ENCODE data around the gene BRD7. TPM values are rescaled to one million over a fixed set of nuclear protein-coding genes. Genes with fewer than 3 reads are reported as not detected.

The BRD7 gene
- total and polyA plus RNA-seq, 2 of the 13 experiments (the other 11 are each of a cell fraction or from before 2014, with no cell fraction given): 82.3 to 149 TPM

DNA sequence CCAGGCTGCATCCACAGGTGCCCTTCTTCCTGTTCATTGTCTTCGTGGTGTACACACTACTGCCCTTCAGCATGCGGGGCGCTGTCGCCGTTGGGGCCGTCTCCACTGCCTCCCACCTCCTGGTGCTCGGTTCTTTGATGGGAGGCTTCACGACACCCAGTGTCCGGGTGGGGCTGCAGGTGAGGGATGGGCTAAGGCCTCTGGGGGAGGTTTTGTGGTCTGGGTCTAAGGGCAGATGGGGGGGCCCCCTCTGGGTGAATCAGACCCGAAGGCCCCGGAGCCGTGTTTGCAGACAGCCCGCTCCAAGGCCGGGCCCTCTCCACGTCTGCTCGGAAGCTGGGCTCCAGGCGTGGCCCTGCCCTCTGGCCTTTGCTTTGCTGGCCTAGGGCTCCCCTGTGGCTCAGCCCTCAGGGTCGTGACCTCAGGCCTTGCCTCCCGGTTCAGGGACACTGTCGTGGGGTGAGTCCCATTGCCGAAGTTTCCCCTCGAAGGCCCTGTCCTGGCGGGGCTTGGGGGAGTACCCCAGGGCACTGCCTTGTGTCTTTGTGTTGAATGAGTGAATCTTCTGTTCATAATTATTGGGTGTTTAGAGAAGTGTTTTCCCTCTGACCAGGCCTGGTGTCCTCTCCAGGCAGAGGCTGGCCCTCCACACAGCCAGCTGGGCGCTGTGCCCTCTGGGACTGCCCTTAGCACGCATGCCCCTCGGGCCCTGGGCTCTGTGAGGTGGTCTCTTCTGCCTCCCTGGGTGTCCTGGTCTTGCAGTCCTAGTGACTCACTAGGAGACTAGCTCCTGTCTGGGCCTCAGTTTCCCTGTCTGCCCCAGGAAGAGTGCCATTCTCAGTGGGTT lies 76.8 kb downstream of the BRD7 start (continued):
- TF ChIP-seq ZNF34 (CRISPR knock-in tag; IDR thresholded peaks at IDR 0.05; ENCODE audit: borderline replicate concordance) (no peak), KDM1A (CRISPR knock-in tag; IDR thresholded peaks at IDR 0.05) (peak; percentile 52; the same call in 1 of the 2 replicates), XBP1 (CRISPR knock-in tag; IDR thresholded peaks at IDR 0.05) (no peak)

DNA sequence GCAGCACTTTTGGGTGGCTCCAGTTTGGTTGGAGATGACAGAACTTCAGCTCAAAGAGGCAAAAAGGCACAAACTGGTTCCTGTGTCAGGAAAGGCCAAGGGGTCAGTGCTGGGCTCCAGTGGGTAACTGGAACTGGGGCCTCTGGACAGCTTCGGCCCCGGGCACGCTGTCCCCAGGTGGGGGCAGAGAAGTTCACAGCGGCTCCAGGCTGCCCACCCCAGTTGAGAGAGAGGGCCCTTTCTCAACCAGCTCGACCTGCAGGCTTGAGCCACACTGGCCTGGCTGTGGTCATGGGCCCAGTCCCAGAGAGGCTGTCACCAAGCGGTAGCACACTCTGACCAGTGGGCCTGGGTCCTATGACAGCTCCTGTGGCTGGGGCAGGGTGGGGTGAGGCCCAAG lies 77.9 kb downstream of the BRD7 start:
- no peaks in the 10 kb centered on the region for H3K79me2 ChIP-seq (ENCODE audit: insufficient read depth, low read length)
- H4K20me1 ChIP-seq (ENCODE audit: insufficient read depth, low read length): no peaks in the 10 kb centered on the region
- no peak overlapping the region for H3K27ac ChIP-seq (ENCODE audit: extremely low read length, insufficient read depth, low read length)
- BruUV-seq (replicated peaks): no TSS peak
- no peaks in the 10 kb centered on the region for H3K36me3 ChIP-seq (replicated peaks in 1 of 2; ENCODE audit: control insufficient read depth in 1 of 2, insufficient read depth in 2 of 2, low read length in 2 of 2)
- POLR2A ChIA-PET: no interaction called here
- DNase-seq (ENCODE audit: low spot score) (no peak), FAIRE-seq (no peak), ATAC-seq (peak; percentile 11)
- CTCF ChIA-PET (ENCODE audit: low intra/inter-chr PET ratio, low total read pairs): no interaction called here
- H3K27me3 ChIP-seq (ENCODE audit: control insufficient read depth in 1 of 2, insufficient read depth in 2 of 2, low read length in 2 of 2): no peaks in the 10 kb centered on the region
- H3K9ac ChIP-seq (ENCODE audit: insufficient read depth, low read depth, low read length): no peak overlapping the region
- peaks cover 44% of the 10 kb centered on the region for H3K4me1 ChIP-seq (ENCODE audit: insufficient read depth, low read length)
- intact Hi-C loops (cut with micrococcal nuclease; ENCODE audit: unreplicated experiment) (no loop called here), in situ Hi-C loops (cut with HindIII; ENCODE audit: extremely low pct_ligation_motif_present, low pct_unique_long_range_greater_than_20kb) (no loop called here)
- 62% methylated on average over 6 of the region's 6 CpGs for WGBS (ENCODE audit: low lambda C conversion rate)
- H2AFZ ChIP-seq (ENCODE audit: low read length): no peak overlapping the region
- no peaks in the 10 kb centered on the region for H3K9me3 ChIP-seq (ENCODE audit: low read length)
- no peak overlapping the region for H3K4me3 ChIP-seq (replicated peaks in 1 of 3; ENCODE audit: insufficient read depth in 1 of 3, low read depth in 2 of 3, low read length in 3 of 3)
- H3K4me2 ChIP-seq (ENCODE audit: low read depth, low read length): no peak overlapping the region
- TF ChIP-seq ZNF225 (CRISPR knock-in tag; IDR thresholded peaks at IDR 0.05) (0 out of 2 replicates have a peak, but pooled peaks have one; percentile 21), RNF2 (conservative IDR thresholded peaks at IDR 0.05; ENCODE audit: low read depth) (no peak), MYPOP (CRISPR knock-in tag; IDR thresholded peaks at IDR 0.05) (no peak), ZKSCAN1 (IDR thresholded peaks at IDR 0.05; ENCODE audit: low read length) (no peak), NFE2L1 (CRISPR knock-in tag; IDR thresholded peaks at IDR 0.05; ENCODE audit: borderline replicate concordance) (0 out of 2 replicates have a peak, but pooled peaks have one; percentile 37), ZNF280B (CRISPR knock-in tag; IDR thresholded peaks at IDR 0.05; ENCODE audit: borderline replicate concordance) (0 out of 2 replicates have a peak, but pooled peaks have one; percentile 1), KDM3A (CRISPR knock-in tag; IDR thresholded peaks at IDR 0.05; ENCODE audit: low read depth) (no peak), NPAS2 (CRISPR knock-in tag; IDR thresholded peaks at IDR 0.05; ENCODE audit: borderline replicate concordance) (no peak), ZNF350 (CRISPR knock-in tag; IDR thresholded peaks at IDR 0.05; ENCODE audit: borderline replicate concordance, low read depth) (no peak), ELF3 (CRISPR knock-in tag; IDR thresholded peaks at IDR 0.05) (no peak), MLLT10 (CRISPR knock-in tag; IDR thresholded peaks at IDR 0.05) (no peak), ELK4 (CRISPR knock-in tag; IDR thresholded peaks at IDR 0.05; ENCODE audit: borderline replicate concordance) (no peak)
- TF ChIP-seq, protein P1, sequence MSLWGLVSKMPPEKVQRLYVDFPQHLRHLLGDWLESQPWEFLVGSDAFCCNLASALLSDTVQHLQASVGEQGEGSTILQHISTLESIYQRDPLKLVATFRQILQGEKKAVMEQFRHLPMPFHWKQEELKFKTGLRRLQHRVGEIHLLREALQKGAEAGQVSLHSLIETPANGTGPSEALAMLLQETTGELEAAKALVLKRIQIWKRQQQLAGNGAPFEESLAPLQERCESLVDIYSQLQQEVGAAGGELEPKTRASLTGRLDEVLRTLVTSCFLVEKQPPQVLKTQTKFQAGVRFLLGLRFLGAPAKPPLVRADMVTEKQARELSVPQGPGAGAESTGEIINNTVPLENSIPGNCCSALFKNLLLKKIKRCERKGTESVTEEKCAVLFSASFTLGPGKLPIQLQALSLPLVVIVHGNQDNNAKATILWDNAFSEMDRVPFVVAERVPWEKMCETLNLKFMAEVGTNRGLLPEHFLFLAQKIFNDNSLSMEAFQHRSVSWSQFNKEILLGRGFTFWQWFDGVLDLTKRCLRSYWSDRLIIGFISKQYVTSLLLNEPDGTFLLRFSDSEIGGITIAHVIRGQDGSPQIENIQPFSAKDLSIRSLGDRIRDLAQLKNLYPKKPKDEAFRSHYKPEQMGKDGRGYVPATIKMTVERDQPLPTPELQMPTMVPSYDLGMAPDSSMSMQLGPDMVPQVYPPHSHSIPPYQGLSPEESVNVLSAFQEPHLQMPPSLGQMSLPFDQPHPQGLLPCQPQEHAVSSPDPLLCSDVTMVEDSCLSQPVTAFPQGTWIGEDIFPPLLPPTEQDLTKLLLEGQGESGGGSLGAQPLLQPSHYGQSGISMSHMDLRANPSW (CRISPR knock-in tag; IDR thresholded peaks at IDR 0.05; ENCODE audit: borderline replicate concordance): no peak

Measured in HepG2 (cell line).